Measurements from ENCODE around the gene FAM53A. TPM values are rescaled to one million over a fixed set of nuclear protein-coding genes. Genes with fewer than 3 reads are reported as not detected.

FAM53A gene
- total and polyA plus RNA-seq, 2 of the 13 experiments (the other 11 are each of a cell fraction or from before 2014, with no cell fraction given): 0.48 to 1.1 TPM

DNA sequence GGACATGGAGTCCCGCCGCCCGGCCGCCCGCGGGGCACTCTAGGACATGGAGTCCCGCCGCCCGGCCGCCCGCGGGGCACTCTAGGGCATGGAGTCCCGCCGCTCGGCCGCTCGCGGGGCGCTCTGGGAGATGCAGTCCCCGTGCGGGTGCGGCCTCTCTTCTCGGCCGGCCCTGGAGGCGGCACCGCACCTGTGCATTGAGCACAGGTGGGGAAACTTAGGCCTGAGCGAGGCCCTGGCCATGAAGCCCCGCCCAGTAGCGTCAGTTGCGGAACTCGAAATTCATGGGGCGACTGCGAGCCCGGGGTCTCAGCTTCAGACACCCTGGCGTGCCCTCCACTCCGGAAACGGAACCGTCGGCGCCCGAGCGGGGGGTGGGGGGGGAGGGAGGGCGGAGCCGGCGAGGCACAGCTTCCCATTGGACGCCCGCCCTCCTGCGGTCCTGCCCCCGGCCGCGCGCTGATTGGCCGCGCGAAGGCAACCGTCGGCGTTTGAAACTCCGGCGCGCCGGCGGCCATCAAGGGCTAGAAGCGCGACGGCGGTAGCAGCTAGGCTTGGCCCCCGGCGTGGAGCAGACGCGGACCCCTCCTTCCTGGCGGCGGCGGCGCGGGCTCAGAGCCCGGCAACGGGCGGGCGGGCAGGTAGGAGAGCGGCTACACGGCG is 37.0 kb upstream of the FAM53A start, which contains the start of the genes TACC3 and TMEM129 (continued):
- TF ChIP-seq SP2 (CRISPR knock-in tag; IDR thresholded peaks at IDR 0.05) (peak; percentile 81), CBX5 (CRISPR knock-in tag; IDR thresholded peaks at IDR 0.05; ENCODE audit: borderline replicate concordance) (0 out of 2 replicates have a peak, but pooled peaks have one; percentile 74), RAD51 (IDR thresholded peaks at IDR 0.05; ENCODE audit: borderline replicate concordance) (no peak), RFX3 (CRISPR knock-in tag; IDR thresholded peaks at IDR 0.05) (no peak), PHB2 (IDR thresholded peaks at IDR 0.05; ENCODE audit: partially characterized antibody) (no peak), ZMYM3 (CRISPR knock-in tag; IDR thresholded peaks at IDR 0.05) (0 out of 2 replicates have a peak, but pooled peaks have one; percentile 11), PCBP1 (IDR thresholded peaks at IDR 0.05; ENCODE audit: borderline replicate concordance, low read depth, low read length) (0 out of 2 replicates have a peak, but pooled peaks have one; percentile 39), HBP1 (CRISPR knock-in tag; IDR thresholded peaks at IDR 0.05; ENCODE audit: low read depth) (peak; percentile 96), NR2F6 (IDR thresholded peaks at IDR 0.05) (no peak), NR2F6 (CRISPR knock-in tag; IDR thresholded peaks at IDR 0.05) (0 out of 2 replicates have a peak, but pooled peaks have one; percentile 42), RBM22 (optimal IDR thresholded peaks at IDR 0.05; ENCODE audit: low read length) (no peak), ARNT2 (CRISPR knock-in tag; IDR thresholded peaks at IDR 0.05; ENCODE audit: low read depth) (peak; percentile 57; the same call in 1 of the 2 replicates), ZNF580 (CRISPR knock-in tag; IDR thresholded peaks at IDR 0.05; ENCODE audit: borderline replicate concordance, low read depth) (no peak; the same call in 1 of the 2 replicates), CENPX (CRISPR knock-in tag; IDR thresholded peaks at IDR 0.05) (no peak), ELF1 (CRISPR knock-in tag; IDR thresholded peaks at IDR 0.05) (peak; percentile 79), SOX5 (CRISPR knock-in tag; IDR thresholded peaks at IDR 0.05; ENCODE audit: borderline replicate concordance) (peak; percentile 38; the same call in 1 of the 2 replicates), ZNF660 (CRISPR knock-in tag; IDR thresholded peaks at IDR 0.05; ENCODE audit: borderline replicate concordance, low read depth) (no peak), ZBTB38 (CRISPR knock-in tag; IDR thresholded peaks at IDR 0.05) (0 out of 2 replicates have a peak, but pooled peaks have one; percentile 3), HIVEP1 (CRISPR knock-in tag; IDR thresholded peaks at IDR 0.05) (no peak), MAFF (IDR thresholded peaks at IDR 0.05; ENCODE audit: low read depth, low read length) (no peak), ZNF496 (CRISPR knock-in tag; IDR thresholded peaks at IDR 0.05; ENCODE audit: insufficient replicate concordance) (no peak), ZNF136 (CRISPR knock-in tag; IDR thresholded peaks at IDR 0.05; ENCODE audit: low read depth) (no peak)
- TF ChIP-seq, protein P1, sequence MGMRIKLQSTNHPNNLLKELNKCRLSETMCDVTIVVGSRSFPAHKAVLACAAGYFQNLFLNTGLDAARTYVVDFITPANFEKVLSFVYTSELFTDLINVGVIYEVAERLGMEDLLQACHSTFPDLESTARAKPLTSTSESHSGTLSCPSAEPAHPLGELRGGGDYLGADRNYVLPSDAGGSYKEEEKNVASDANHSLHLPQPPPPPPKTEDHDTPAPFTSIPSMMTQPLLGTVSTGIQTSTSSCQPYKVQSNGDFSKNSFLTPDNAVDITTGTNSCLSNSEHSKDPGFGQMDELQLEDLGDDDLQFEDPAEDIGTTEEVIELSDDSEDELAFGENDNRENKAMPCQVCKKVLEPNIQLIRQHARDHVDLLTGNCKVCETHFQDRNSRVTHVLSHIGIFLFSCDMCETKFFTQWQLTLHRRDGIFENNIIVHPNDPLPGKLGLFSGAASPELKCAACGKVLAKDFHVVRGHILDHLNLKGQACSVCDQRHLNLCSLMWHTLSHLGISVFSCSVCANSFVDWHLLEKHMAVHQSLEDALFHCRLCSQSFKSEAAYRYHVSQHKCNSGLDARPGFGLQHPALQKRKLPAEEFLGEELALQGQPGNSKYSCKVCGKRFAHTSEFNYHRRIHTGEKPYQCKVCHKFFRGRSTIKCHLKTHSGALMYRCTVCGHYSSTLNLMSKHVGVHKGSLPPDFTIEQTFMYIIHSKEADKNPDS (CRISPR knock-in tag; IDR thresholded peaks at IDR 0.05): 0 out of 2 replicates have a peak, but pooled peaks have one; percentile 66
- TF ChIP-seq, protein P2, sequence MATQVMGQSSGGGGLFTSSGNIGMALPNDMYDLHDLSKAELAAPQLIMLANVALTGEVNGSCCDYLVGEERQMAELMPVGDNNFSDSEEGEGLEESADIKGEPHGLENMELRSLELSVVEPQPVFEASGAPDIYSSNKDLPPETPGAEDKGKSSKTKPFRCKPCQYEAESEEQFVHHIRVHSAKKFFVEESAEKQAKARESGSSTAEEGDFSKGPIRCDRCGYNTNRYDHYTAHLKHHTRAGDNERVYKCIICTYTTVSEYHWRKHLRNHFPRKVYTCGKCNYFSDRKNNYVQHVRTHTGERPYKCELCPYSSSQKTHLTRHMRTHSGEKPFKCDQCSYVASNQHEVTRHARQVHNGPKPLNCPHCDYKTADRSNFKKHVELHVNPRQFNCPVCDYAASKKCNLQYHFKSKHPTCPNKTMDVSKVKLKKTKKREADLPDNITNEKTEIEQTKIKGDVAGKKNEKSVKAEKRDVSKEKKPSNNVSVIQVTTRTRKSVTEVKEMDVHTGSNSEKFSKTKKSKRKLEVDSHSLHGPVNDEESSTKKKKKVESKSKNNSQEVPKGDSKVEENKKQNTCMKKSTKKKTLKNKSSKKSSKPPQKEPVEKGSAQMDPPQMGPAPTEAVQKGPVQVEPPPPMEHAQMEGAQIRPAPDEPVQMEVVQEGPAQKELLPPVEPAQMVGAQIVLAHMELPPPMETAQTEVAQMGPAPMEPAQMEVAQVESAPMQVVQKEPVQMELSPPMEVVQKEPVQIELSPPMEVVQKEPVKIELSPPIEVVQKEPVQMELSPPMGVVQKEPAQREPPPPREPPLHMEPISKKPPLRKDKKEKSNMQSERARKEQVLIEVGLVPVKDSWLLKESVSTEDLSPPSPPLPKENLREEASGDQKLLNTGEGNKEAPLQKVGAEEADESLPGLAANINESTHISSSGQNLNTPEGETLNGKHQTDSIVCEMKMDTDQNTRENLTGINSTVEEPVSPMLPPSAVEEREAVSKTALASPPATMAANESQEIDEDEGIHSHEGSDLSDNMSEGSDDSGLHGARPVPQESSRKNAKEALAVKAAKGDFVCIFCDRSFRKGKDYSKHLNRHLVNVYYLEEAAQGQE (IDR thresholded peaks at IDR 0.05; ENCODE audit: borderline replicate concordance in 1 of 2, low read depth in 1 of 2, low read length in 2 of 2): no peak

All from HepG2 (cell line).